GM21619 (cell line): ENCODE measurements around the gene CHN1.

Experiments used
- ATAC-seq: cut with Tn5 transposase; IDR thresholded peaks from one replicate; pipeline ENCODE4 v1.9.1; 2021; ENCODE audit not compliant: unreplicated experiment

The CHN1 gene

DNA sequence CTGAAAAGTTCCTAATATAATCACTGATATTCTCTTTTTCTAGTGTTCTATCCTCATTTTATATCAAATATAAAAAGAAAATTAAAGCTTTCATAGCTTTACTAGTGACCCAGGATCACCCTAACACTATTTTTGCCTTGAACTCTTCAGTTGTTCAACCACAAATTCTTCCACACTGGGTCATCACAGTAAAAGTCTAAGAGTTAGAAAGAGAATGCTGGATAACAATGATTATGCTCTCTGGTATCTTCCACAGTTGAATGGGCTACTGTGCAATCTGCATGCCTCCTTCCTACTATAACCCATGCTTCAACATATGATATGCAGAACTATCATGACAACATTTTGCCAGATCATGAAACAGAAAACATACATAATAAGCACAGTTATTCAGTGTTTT lies 32.3 kb downstream of the CHN1 start:
- ATAC-seq: no peak

DNA sequence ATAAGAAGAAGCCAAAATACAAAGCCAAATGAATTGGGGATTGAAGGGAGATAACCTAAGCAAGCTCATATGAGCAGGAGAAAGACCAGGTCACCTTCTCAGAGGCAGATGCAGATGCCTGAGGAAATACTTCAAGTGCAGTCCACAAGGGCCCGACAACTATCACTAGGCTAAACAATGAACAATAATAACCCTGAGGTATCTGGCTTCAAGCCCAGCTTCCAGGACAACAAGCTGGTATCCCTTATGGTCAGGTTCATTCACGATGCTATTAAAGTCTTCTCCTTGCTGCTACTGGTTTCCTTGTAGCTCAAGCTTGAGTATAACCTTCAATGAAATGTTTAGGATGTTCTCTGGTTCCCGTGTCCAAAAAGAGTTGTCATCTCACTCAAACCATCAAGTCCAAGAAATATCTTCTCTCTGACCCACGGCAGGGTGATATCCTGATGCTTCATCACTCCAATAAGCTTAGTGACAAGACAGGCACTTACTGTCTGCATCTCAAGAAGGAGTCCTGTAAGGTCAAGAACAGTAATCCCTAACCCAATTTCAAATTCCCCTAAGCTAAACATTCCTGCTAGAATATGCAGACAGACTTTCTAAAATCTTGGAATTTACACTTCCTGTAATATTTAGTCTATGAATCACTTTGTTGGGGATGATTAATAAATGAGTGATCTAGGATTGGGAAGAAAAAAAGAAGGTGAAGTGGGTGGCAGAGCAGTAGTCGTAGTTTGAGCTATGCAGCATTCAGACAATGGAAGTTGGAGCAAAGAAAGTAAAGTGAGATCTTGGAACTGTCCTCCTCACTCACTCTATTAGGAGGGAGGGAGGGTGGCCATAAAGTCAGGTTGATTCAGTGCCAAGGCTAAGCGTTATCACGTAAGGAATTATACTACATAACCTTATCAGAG lies 33.1 kb downstream of the CHN1 start:
- ATAC-seq: no peak

DNA sequence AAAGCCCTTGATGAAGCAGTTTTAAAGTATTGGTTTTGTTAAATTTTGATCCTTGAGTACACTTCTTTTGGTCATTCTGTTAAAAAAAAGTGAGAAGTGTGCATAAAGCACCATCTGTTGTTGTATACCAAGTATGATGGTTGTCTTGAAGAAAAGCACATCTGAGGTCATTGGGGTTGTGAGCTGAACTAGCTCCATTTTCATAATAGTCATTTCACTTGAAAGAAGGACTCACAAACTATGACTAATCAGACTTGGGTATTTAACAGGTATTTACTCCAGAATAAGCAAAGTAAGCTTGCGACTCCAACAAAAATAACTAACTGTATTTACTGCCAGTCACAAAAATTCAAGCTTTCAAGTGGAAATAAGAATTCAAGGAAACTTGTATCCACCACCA lies 35.1 kb downstream of the CHN1 start:
- no peak for ATAC-seq

DNA sequence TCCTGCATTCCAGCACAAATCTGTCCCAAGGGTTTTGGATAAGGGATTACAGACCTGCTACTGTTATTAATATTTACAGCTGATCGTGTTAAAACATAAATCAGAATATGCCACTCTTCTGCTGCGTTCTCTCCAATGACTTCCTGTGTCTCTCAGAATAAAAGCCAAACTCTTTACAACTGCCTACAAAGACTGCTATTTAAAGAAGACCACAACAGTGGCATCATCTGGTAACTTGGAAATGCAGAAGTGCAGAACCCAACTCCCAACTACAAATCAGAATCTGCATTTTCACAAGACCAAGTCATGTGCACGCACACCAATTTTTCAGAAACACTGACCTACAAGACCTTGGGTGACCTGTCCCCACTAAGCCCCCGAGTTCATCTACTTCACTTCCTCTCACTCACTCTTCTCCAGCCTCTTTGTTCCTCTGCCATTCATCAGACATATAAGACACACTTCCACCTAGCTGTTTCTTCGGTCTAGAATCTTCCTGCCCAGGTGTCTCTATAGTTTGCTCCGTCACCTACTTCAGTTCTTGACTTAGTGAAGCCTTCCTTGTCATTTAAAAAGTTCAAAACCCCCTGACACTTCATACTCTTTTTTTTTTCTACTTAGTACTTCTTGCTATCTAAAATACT lies 36.0 kb downstream of the CHN1 start:
- ATAC-seq: no peak

DNA sequence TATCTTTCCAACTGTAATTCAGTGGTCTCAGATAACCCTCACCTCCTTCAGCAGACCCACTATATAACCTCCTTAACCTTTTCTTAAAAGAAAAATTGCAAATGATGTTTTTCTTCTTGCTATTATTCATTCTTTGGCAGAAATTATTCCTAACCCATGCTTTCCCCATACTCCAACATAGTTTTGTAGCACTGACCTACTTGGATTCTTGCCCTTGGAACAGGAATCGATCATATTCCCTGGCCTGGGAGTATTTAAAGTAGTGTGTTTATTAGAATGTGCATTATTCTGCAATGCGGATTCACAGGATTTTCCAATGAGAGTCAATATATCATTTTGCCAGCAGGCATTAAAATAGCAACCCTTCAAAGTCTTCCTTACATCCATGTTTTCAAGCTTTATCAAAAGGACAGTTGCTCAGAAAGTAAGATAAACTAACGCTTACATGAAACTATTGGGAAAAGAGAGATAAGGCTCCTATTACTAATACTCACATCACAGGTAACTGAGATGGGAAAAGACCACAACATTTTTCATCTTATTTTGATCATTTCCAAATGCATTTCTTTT lies 37.4 kb downstream of the CHN1 start:
- ATAC-seq: no peak

DNA sequence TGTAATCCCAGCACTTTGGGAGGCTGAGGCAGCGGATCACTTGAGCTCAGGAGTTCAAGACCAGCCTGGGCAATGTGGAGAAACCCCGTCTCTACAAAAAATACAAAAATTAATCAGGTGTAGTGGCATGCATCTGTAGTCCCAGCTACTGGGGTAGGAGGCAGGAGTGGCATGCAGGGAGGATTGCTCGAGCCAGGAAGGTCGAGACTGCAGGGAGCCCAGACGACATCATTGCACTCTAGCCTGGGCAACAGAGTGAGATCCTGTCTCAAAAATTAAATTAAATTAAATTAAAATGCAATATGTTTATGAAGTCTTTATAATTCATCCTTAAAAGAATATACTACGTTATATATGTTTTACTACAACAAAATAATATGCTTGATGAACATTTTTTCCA lies 38.1 kb downstream of the CHN1 start:
- ATAC-seq: no peak

DNA sequence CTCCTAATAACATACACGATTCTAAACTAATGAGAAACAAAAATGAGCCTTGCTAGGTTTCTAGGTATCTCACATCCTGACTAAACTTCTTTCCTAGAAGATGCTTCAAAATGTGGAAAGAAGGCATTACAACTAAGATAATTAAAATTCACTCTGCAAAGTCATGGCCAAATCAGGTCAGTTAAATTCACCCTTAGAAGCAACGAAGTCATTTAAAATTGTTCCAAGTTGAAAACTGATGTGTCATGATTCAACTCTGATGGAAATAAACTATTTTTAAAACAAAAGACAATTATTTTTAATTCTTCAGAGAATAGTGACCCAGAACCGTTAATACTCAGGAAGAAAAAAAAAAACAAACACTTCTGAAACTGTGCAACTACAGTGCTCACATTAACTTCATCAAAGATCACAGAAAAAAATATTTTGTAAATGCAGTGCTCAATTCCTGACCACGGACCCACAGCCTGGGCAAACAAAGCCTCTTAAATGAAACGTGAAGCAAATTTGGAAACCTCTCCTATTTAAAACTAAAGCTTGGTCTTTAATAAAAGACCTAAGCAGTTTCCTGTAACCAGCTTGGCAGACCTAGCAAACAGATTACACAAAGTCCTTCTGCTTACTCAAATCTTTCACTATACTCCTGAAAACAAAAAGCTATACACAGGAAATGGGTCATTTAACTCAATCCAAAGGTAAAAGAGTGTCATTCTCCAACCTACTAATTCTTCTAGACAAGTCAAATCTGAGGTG lies 39.0 kb downstream of the CHN1 start:
- ATAC-seq: no peak

DNA sequence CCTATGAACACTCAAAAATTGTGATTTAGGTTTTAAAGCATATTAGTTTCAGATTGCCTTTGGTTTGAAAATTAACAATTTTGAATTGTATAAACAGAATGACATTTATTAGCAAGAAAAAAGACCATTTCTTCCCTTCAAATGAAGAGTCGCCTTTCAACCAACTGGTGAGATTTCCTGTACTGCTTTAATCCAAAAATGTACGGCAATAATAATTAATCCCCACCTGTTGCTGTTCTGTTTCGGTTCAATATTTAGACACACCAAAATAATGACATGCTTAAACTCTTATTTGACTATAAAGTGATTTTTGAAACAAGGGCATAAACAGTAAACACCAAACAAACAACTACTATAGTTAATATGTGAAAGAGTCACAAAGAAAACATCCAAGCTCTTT lies 39.6 kb downstream of the CHN1 start:
- ATAC-seq: no peak

DNA sequence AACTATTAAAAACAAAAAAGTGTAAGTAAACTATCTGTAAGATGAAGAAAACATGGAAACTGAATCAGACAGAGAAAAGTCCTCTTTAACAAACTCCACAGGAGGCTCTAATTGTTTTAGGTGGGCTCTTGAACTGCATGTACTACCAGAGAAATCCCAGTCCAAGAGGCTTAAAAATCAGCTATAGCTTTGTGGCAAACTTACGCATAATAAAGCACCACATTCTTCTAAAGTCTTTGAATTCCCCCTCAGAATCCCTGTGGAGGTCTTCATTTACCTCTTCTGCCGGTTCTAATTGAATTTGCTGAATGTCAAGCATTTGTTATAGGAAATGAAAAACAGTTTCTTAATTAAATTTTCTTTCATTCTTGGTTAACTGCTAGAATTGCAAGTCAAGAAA lies 40.8 kb downstream of the CHN1 start:
- no peak for ATAC-seq

DNA sequence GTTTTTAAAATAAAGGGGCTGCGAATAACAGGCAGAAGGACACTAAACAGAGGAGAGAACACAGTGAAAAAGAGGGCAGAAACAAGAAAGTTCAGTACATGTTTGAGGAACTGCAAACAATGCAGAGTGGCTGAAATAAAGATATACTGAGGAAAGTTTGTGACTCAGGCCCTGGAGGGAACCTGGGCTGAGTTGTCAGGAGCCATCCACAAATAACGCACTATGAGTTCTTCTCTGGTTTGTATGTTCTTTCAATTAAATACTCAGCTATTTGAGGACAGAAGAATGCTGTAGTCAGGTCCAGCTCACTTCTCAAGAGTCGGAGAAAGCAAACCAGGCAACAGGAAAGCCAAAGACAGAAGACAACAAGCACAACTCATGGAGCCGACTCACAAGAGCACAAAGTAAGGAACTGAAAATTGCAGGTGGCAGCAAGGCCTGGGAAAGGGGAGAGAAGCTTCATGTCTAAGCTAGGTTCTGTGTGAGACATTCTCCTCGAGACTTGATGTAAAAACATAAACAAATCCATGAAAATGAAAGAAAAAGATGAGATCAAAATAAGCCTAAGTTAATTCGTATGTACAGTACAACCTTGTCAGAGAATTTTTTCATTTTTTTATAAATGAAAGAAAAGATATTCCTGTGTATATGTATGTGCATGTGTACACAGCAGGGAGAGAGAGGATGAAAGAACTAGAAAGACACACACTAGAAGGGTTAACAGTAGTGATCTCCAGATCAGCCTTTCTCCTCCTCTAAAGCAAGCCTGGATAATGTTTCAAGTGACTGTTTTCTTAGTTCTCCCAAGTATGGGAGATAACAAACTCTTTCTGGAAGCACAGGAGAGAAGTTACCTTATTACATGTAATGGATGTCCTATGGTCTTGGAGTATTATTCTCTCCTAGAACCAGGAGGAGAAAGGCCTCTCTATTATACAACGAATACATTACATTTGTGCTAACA lies 41.5 kb downstream of the CHN1 start:
- ATAC-seq: no peak

DNA sequence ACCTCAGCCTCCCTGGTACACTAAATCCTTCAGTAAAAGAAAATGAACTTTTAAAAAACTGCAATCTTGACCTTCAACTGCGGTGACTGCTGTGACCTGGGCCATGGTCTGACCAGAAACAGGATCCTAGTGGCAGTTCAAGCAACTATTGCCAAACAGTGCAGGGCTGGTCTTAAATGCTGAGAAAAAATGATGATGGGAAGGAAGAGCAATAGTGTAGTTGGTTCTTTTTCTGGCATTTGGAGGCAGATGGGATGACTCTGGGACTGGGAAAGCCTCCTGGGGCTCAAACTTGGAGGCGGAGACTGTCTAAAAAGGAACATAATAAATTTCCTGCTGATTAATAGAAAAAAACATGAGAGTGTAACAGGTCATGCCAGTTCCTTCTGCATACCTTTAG lies 45.4 kb downstream of the CHN1 start:
- ATAC-seq: no peak

DNA sequence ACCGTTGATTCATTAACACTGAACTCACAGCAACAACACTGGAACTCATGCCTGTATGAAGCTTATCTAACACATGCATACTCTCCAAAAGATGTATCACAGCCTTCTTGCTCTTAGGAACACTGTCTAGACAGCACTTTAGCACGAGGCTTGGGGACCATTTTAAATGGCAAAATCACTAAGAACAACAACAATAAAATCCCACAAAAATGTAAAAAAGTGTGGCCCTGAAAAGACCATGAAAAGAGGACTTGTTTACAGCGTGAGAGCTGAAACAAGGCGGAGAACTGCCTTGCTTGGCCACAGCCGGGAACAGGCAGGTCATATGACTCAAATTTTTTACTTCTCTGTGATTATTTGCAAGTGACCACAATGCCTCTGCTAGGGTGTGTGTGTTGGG lies 48.1 kb downstream of the CHN1 start:
- no peak for ATAC-seq

DNA sequence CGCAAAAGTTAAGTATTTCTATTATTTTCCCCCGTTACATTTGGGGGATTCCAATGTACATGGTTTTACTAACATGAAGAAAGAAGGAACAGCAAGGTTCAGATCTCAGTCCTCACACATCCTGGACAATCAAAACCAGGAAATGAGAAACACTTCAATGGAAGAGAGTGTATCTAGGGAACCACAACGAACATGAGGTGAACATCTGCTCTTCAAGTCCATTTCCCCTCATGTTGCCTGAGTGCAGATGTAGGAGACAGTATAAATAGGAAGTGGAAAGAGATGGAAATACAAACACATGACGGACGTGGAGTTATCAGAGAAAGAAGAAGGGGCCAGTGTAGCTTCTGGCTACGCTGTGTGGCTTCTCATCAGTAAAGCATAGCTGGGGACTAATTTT lies 52.6 kb downstream of the CHN1 start:
- no peak for ATAC-seq

DNA sequence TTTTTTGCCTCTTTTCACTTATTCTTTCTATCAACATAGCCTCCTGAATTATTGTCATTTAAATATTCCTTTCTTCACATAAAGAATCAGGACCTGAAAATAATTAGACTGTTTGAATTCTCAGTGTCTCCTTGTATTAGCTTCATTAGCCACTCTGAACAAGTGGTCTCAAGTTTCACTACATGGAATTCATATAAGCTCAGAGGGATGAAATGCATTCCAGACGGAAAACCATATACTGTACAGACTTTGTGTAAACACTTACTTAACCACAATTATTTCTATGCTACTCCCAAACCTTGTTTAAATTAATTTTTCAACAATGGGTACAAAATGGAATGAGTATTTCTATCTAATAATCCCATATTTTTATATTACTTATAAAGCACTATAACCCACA lies 53.4 kb downstream of the CHN1 start:
- ATAC-seq: no peak

DNA sequence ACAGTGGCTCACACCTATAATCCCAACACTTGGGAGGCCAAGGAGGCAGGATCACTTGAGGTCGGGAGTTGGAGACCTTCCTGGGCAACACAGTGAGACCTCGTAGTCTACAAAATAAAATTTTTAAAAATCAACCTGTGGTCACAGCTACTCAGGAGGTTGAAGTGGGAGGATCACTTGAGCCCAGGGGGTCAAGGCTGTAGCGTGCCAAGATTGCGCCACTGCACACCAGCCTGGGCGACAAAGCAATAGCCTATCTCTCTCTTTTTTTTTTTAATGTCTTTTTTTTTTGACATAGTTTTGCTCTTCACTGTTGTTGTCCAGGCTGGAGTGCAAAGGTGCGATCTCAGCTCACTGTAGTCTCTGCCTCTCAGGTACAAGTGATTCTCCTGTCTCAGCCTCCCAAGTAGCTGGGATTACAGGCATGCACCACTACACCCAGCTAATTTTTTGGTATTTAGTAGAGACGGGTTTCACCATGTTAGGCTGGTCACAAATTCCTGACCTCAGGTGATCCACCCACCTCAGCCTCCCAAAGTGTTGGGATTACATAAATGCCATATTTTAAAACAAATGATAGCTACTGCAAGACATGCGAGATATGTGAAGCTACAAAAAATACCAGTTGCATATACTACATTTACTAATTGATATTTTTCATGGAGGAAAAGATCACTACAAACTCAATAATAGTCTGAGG lies 55.0 kb downstream of the CHN1 start:
- ATAC-seq: no peak

DNA sequence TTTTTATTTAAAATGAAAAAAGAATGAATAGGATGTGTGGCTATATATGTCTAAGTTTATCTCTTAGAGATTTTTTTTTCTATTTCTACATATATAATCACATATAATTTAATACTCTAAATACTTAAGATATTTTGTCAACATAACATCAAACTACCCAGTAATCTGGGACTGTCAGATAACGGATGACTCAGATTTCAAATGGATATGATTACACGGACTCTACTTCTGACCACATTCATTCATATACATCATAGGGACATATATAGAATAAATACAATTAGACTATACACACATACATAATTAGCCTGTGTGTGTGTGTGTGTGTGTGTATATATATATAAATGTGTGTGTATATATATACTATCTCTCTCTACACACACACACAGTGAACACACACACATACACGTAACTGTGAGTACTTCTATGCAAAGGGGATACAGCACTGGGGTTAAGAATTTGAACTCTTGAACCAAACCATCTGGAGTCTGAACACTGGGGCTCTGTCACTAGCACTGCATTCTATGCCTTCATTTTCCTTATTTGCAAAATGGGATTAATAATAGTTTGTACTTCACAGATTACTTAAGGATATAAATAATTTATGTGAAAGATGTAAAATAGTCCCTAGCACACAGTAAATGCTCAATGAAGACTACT lies 59.5 kb downstream of the CHN1 start:
- ATAC-seq: no peak

DNA sequence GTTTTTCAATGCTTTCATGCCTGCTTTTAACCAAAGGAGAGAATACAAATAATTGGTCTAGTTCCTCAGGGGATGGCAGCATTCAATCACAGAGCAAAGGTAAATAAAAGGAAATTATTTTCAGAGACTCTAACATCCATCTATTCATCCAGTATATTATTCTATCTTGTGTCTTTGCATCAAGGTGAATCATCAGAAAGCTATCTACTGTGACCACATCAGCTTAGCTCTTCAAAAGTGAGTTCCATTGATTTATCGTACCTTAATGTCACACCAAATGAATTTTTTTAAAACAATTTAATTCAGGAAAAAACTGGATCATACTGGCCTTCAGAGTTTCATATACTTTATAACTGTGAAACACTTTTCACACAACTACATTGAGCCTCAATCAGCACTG lies 66.1 kb downstream of the CHN1 start:
- ATAC-seq: no peak

DNA sequence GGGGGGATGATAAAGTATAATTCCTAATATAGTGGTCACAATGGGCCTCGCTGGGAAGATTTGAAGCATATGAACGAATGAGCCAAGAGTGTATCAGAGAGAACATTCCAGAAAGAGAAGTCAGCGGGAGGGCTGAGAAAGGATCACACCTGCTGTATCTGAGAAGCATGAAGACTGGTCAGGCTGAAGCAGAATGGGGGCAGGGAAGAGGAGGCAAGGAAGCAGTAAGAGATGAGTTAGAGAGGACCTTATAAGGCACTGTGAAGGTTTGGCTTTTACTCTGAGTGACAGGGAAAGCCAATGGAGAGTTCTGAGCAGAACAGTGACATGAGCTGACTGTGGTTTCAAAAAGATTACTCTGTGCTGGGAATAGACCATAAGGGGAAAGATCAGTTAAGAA lies 73.5 kb downstream of the CHN1 start:
- no peak for ATAC-seq

DNA sequence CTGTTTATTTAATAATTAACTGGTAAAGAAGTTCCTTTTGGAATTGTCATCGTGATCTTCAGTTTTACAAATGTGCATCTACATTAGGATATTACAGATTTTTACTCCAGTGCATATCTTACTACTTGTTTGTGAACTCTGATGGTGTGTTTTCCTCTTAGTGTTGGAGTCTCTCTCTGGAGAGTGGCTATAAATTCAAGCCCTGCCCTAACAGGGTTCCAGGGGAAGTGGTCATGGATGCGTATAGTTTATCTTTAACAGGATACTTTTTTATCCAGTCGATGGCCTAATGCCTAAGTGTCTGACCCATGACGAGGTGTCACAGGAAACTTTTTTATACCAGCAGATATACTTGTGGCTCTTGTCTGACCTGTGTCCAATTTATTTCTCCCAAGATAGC lies 75.4 kb downstream of the CHN1 start:
- ATAC-seq: no peak
